HG02973 (cell line): ENCODE measurements around the gene UCHL1.
"Not testable (repeated sequence)": the region's sequence is repeated elsewhere in the genome, so short reads cannot be mapped to it uniquely, and the experiment has no call there.

ENCODE experiments used
- ATAC-seq: cut with Tn5 transposase; IDR thresholded peaks from one replicate; pipeline ENCODE4 v1.9.1; 2021; ENCODE audit warnings: moderate library complexity; ENCODE audit not compliant: unreplicated experiment

Gene UCHL1

DNA sequence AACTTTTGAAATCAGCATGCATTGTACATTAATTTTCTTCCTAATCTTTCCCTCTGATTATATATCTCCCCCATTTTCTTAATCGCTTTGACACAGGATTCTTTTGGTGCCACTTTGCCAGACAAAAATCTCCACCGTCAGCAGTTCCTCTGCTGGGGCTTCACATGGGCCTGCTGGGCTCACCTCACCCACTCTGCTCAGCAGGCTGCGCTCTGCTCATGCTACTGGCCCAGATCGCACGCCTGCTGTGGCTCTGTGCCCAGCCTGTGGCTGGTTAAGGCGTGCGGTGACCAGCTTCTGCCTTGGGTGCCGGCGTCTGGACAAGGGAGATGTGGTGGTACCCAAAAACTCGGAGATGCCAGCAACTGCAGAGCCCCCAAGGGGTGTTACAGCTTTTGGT, 31.1 kb downstream of the UCHL1 start:
- ATAC-seq, result no peak

DNA sequence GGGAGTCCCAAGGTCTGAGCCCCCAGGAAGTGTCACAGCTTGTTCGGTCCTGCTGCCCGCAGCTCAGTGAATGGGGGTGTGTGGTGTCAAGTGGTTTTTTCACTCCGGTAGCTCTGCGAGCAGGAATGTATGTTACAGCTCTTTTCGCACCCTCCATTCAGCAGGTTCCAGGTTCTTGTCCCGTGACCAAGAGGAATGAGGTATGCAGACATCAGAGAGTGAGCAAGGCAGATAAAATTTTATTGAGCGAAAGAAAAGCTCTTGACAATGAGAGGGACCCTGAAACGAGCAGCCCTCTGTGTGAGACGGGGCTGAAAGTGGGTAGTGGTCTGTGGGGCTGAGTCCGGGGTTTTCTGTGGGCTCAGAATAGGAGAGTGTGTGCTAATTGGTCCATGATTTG, 31.5 kb downstream of the UCHL1 start:
- no peak for ATAC-seq

DNA sequence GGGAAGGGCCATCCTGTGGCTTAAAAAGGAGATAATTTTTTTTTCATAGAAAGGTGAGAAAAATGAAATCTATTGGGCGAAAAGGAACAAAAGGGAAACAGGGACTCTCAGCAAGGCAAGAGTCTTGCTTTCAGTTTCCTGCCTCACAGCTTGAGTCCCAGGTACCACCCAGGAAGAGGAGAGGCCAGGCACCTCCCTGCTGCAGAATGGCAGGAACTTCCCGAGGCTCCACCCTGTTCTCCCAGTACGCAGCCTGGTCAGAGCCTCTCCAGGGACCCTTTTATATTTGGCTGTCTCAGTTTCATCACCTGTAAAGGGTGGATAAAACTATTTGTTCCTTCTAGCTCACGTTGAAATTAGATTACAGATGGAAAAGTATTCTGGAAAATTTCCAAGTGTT, 33.8 kb downstream of the UCHL1 start:
- ATAC-seq, result no peak

DNA sequence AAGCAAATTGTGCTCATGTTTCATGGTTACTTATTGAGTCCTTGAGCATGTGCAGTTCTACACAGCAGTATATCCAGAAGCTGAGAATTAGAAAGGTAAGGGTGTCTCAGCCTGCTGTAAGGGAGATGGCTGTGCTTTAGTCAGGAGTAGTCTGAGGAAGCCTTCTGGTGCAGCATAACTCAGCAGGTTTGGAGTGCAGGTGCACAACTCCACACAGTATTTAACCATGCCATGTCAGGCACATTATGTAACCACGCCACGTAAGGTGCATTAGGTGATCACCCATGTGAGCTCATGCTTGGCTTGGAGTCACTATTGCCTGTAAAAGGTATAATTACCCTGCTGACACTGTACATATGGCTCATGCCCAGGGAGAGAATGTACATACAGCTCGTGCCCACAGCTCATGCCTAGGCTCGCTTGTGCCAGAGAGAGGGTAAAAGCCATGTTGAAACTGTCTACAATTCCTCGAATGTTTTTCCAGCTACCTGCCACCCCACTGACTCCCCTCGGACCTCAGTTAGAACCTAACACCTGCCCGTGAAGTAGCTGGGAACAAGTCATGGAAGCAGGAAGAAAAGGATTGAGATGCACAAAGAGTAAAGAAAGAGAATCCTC, 37.8 kb downstream of the UCHL1 start:
- no peak for ATAC-seq

DNA sequence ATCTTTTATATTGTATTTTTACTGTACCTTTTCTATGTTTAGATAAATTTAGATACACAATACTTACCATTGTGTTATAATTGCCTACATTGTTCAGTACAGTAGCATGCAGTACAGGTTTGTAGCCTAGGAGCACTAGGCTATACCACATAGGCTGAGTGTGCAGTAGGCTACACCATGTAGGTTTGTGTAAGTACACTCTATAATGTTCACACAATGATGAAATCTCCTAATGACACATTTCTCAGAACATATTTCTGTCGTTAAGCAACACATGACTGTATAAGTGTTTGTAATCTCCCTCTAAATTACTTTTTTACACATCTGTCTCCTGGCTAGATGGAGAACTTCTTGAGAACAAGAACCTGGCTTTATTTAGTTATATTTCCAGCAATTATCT, 40.3 kb downstream of the UCHL1 start:
- ATAC-seq, result no peak

DNA sequence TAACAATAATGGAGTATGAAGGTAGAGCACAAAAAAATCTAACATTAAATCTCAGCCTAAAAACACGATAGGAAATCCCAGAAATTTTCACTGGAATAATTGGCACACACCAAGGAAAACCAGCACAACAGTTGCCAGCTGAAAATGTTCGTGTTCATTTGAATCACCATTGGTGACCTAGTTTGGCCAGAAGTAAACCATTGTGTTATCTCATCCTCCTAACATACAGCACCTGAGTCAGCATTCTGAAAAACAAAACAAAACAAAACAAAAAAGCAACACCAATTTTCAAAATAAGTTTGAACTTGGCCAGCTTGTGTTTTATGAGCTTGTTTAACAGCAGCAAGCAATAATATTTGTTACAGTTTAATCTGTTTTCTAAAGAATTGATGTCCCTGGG, 41.1 kb downstream of the UCHL1 start:
- no peak for ATAC-seq

DNA sequence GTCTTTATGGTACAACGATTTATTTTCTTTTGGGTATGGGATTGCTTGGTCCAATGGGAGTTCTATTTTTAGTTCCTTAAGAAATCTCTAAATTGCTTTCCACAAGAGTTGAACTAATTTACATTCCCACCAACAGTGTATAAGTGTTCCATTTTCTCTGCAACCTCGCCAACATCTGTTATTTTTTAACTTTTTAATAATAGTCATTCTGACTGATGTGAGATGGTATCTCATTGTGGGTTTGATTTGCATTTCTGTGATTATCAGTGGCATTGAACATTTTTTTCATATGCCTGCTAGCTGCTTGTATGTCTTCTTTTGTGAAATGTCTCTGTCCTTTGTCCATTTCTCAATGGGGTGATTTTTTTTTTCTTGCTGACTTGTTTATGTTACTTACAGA, 42.8 kb downstream of the UCHL1 start:
- no peak for ATAC-seq

DNA sequence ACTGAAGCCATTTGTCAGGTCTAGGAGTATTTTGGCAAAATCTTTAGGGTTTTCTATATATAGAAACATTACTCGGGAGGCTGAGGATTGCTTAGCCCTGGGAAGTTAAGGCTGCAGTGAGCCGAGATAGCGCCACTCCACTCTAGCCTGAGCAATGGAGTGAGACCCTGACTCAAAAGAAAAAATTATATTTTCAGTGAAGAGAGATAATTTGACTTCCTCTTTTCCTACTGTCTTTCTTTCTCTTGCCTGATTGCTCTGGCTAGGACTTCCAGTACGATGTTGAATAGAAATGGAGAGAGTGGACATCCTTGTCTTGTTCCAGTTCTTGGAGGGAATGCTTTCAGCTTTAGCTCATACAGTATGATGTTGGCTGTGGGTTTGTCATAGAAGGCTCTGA, 44.4 kb downstream of the UCHL1 start:
- ATAC-seq, result no peak

DNA sequence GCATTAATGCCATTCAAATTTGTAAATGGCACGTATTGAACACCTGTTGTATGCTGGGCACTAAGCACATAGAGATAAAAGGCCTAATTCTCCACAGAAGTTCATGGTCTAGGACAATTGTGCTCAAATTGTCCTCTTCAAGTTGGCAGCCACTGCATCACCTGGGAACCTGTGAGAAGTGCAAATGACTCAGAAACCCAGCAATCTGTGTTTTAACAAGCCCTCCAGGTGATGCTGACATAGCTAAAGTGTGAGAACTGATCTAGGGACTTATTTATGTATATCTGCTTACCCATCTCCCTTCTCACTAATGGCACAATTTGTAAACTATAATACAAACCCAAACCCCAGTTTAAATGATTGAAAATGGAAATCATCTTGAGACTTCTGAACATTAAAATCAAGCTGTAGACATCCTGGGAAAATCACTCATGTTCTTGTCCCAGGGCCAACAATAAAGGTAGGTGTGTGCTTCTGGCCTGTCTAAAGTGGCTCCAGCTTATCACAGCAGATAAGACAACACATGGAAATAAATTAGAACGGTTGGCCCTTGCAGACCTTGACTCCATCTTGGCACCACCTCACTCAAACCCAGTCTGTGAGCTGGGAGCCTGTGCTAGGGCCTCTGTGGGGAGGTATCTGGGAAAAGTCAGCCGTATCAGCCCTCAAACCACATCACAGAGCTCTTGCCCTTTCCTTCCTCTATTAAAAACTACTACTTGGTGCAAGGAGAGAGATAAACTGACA, 46.8 kb downstream of the UCHL1 start:
- no peak for ATAC-seq

DNA sequence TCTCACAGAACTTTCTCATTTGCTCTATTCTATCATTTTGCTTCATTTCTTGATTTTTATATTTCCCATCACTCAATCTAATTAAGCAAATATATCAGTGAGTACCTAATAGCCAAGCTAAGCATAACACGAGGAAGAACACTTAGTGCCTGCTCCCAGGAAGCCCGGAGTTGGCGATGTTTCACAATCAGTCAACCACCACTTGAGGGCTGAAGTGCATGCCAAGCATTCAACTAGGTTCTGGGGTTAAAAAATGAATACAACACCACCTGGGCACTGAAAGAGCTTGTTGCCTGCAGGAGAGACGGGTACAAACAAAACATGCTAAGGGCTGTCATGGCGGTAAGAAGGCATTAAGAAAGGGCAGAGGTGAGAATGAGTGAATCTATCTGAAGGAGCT, 47.5 kb downstream of the UCHL1 start:
- ATAC-seq, result no peak

DNA sequence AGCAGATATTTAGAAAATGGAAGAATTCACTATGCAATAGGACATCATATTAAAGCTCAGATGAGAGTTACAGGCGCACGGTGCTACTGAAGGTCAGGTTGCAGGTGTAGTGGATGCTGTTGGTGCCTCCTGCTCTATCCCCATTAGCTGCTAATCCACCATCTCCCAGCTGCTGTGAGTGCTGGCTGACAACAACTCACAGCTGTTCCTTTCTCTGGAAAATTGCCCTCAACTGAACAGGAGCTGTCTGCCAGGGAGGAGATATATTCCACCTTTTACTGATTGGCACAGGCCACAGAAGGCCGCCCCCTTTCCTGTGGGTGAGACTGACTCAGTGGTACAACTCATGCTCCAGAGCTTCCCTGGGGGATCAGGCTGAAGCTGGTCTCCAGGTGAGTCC, 48.7 kb downstream of the UCHL1 start:
- no peak for ATAC-seq

DNA sequence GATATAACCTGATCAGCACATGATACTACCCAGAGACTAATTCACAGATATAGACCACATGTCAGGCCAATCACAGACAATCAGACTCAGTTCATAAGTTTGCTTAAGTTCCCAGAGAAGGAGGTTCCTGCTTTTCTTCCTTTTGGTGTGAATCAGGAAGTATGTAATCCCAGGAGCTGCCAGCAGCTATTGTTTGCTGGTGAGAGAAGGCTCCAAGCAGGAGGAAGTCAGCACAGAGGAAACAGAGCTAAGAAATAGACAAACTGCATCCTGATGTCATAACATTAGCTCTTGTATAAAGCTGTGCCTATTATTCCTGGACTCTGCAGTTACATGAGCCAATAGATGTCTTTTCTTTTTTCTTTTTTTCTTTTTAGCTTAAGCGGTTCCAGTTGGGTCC, 50.9 kb downstream of the UCHL1 start:
- no peak for ATAC-seq

DNA sequence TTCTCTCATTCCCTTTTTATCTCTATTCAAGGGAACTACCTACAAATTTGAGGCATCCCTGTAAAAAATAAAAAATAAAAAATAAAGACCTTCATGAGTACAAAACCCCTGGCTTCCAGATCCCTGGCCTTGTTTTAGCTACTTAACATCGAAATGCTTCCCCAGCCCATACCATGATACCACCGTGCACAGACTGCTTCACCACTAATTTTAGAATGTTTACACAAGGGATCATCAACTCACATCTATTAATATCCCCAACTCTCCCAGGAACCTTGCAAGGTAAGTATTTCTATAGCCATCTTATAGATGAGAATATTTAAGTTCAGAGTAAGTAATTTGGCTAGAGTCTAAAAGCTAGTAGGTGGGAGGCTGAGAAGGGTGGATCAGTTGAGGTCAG, 51.7 kb downstream of the UCHL1 start:
- no peak for ATAC-seq

DNA sequence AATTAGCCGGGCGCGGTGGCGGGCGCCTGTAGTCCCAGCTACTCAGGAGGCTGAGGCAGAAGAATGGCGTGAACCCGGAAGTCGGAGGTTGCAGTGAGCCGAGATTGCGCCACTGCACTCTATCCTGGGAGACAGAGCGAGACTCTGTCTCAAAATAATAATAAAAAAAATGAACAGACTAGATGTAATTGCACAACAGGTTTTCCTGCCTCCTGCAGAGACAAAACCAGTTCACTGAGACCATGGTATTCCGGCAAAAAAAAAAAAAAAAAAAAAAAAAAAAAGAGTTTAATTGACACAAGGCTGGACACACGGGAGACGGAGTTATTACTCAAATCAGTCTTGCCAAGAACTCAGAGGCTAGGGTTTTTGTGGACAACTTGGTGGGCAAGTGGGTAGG, 58.7 kb downstream of the UCHL1 start:
- not testable (repeated sequence) for ATAC-seq

DNA sequence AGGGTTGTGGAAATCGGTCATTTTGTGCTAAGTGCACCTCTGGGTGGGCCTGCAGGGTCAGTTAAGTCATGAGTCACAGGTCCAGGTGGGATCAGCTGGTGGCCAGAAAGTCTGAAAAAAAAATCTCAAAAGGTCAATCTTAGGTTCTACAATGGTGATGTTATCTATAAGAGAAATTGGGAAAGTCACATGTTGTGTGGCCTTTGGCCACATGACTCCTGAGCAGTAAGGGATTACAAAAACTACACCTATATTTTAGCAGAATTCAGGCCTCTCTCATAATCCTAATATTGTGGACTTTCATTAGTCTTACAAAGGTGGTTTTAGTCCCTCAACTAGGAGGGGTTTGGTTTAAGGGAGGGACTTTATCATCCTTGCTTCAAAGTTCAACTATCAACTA, 59.1 kb downstream of the UCHL1 start:
- ATAC-seq, result no peak
